Subcutaneous adipose tissue (tissue), 4 donors: Measurements from ENCODE around the gene AP4M1. TPM values are rescaled to one million over a fixed set of nuclear protein-coding genes. Genes with fewer than 3 reads are reported as not detected.

Experiments used
- total RNA-seq, 4 donors: library from RNA; depleted of rRNA; stranded (reverse); fragments of >200 nt; gene quantifications; one replicate each; pipeline ENCODE4 v1.1.0, GENCODE V29; 2016
- TF ChIP-seq, protein P1 (sequence below): fragments of 450-650 bp; IDR thresholded peaks from one replicate; pipeline ENCODE4 v1.5.1; 2016; ENCODE audit warnings: low read depth, mild to moderate bottlenecking, control low read depth, antibody characterized with exemption, moderate library complexity

AP4M1 gene
- total RNA-seq, 4 donors from 2014 or later: 6.7 to 25.6 (median 18.0) TPM

DNA sequence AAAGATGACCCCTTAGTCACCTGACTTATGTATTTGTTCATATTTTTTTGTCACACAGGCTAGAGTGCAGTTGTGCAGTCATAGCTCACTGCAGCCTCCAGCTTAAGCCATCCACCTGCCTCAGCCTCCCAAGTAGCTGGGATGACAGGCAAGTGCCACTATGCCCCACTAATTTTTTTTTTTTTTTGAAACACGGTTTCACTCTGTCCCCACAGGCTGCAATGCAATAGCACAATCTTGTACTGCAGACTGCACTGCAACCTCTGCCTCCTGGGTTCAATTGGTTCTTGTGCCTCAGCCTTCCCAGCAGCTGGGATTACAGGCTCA lies 27.2 kb downstream of the AP4M1 start:
- TF ChIP-seq, protein P1, sequence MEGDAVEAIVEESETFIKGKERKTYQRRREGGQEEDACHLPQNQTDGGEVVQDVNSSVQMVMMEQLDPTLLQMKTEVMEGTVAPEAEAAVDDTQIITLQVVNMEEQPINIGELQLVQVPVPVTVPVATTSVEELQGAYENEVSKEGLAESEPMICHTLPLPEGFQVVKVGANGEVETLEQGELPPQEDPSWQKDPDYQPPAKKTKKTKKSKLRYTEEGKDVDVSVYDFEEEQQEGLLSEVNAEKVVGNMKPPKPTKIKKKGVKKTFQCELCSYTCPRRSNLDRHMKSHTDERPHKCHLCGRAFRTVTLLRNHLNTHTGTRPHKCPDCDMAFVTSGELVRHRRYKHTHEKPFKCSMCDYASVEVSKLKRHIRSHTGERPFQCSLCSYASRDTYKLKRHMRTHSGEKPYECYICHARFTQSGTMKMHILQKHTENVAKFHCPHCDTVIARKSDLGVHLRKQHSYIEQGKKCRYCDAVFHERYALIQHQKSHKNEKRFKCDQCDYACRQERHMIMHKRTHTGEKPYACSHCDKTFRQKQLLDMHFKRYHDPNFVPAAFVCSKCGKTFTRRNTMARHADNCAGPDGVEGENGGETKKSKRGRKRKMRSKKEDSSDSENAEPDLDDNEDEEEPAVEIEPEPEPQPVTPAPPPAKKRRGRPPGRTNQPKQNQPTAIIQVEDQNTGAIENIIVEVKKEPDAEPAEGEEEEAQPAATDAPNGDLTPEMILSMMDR: no peak

DNA sequence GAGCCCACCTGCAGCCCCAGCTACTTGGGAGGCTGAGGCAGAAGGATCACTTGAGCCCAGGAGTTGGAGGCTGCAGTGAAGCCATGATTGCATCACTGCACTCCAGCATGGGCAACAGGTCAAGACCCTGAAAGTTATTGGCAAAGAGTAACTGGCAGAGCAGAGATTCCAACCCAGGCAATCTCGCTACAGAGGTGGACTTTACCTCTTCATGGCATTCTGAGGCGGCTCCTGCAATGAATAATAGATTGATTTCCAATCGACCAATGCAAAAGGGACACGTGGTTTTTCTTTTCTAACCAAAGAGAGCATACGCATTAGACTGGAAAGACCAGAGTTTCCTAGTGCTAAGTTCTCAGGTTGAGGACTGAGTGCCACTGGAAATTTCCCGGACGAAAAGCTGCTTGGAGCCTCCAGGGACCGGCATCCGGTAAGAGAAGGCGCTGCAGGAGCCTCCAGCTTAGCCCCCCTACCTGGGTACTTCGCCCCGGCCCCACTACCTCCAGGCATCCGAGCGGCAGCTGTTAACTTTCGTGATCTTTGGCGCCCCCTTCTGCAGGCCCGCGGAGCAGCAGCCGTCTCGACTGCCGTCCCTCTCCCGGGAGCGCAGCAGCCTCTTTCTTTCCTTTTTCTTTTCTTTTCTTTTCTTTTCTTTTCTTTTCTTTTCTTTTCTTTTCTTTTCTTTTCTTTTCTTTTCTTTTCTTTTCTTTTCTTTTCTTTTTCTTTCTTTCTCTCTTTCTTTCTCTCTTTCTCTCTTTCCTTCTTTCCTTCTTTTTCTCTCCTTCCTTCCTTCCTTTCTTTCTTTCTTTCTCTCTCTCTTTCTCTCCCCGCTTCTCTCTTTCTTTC lies 29.4 kb downstream of the AP4M1 start:
- TF ChIP-seq, protein P1: no peak

DNA sequence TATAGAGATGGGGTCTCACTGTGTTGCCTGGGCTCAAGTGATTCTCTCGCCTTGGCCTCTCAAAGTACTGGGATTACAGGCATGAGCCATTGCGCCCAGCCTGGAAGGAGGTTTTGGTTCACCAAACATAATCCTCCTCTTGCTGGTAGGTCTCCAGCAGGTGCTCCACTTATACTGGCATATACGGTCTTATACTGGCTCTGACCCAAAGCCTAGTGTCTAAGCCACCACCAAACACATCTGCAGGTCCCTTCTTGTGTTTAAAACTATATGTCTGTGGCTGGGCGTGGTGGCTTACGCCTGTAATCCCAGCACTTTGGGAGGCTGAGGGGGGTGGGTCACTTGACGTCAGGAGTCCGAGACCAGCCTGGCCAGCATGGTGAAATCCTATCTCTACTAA lies 30.7 kb downstream of the AP4M1 start:
- TF ChIP-seq, protein P1: no peak

- TF ChIP-seq, protein P1: no peak
Observed at GRCh38 chr7:100132697-100133151, 31.3 kb downstream of the AP4M1 start.

- TF ChIP-seq, protein P1: no peak
Observed at GRCh38 chr7:100137851-100138760, 36.7 kb downstream of the AP4M1 start.

GRCh38 chr7:100141555-100141949 lies 40.1 kb downstream of the AP4M1 start:
- TF ChIP-seq, protein P1: no peak

GRCh38 chr7:100142461-100142860 lies 41.0 kb downstream of the AP4M1 start:
- TF ChIP-seq, protein P1: no peak
